ENCODE measurements around the gene CCDC47.

DNA sequence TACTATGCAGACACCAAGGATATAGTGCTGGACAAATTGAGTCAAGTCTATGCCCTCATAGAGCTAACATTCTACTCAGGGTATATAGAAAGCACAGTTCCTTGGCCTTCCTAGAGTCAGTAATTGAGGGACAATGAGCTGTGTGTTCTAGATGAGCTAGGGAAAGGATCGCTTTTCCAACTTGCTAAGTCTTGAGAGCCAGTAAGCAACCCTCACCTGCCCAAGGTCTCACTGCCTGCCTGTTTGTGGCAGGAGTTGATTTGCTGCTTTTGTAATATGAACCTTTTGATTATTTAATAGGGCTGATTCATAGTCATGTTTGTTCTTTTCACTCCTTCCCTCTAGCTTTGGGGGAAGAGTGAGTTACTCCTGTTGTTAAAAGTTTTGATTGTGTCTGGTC, 7.1 kb upstream of the CCDC47 start:
- TF ChIP-seq, protein P1, sequence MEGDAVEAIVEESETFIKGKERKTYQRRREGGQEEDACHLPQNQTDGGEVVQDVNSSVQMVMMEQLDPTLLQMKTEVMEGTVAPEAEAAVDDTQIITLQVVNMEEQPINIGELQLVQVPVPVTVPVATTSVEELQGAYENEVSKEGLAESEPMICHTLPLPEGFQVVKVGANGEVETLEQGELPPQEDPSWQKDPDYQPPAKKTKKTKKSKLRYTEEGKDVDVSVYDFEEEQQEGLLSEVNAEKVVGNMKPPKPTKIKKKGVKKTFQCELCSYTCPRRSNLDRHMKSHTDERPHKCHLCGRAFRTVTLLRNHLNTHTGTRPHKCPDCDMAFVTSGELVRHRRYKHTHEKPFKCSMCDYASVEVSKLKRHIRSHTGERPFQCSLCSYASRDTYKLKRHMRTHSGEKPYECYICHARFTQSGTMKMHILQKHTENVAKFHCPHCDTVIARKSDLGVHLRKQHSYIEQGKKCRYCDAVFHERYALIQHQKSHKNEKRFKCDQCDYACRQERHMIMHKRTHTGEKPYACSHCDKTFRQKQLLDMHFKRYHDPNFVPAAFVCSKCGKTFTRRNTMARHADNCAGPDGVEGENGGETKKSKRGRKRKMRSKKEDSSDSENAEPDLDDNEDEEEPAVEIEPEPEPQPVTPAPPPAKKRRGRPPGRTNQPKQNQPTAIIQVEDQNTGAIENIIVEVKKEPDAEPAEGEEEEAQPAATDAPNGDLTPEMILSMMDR (conservative IDR thresholded peaks at IDR 0.05) = no peak
- no peak for TF ChIP-seq EZH2 (IDR thresholded peaks at IDR 0.05; ENCODE audit: low read depth)
